Activated gamma-delta T cell treated with anti-CD3 and anti-CD28 coated beads, Interleukin-2, amount 50 U/mL, for 16 hours (primary cell): ENCODE results near the gene LUZP1.

ENCODE experiments used
- DNase-seq: peaks from one replicate; pipeline ENCODE4 v3.0.0-alpha.2; 2020; ENCODE audit warnings: low read depth

The LUZP1 gene

DNA sequence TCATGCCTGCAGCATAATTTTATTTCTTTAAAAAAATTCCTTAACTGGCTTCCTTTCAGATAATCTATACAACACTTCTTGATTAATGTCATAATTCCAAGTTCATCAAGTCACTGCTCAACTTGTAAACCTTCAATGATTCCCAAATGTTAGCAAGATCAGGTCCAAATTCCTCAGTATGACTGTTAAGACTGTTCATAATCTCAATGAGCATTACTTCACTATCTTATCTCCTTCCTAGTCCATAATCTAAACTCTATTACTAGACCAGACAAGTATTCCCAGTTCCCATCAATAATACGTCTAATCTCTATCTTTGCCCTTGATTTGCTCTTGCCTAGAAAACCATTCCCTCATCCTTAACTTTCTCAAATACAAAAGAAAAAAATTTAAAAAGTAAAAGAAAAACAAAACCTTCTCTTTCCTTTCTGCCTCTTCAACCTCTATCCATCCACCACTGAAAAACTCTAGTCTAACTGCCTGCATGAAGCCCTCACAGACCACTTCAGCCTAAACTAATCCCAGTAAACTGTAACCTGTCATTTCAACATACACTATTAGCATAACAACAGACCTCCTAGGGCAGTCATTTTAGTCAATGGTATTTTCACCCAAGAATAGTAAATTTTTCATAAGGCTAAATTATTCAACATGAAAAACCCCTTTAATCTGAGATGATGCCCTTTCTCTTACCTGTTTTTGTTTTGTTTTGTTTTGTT, 15.5 kb downstream of the LUZP1 start:
- no peak for DNase-seq

- no peak for DNase-seq
Measured at GRCh38 chr1:23150742-23151141, 17.9 kb downstream of the LUZP1 start.

DNA sequence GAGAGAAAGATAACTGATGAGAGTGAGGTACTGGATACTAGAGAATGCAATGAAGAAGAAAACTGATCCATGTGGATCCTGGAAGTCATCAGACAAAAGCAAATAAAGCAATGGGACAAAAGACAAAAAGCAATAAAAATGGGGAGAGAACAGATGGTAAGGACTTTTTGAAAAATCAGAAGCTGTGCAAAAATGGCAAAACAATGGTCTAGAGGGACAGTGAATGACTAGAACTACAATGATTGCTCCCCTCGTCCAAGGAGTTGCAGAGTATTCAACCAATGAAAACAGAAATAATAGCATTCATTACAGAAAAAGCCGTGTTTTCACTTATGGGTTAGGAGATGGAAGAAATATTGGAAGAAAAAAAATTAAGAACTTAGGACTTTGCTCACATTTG, 18.5 kb downstream of the LUZP1 start:
- DNase-seq: no peak

DNA sequence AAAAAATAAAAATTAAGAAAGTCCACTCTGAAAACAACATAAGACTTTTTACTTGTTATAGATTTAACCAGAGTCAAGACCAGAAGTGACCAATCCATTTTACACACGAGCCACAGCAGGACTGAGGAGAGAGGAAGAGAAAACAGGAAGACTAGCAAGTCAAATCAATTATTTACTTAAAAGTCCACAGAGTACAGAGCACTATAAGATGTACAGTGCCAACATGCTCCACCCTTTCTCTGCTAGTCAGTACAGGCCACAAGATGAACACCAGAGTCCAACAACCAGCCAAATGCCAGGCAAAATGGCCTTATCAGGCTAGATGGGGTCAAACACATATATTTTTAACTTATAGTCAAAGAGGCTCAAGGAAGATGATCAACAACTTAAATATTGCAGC, 19.5 kb downstream of the LUZP1 start:
- DNase-seq: no peak

GRCh38 chr1:23148084-23148483, 20.6 kb downstream of the LUZP1 start:
- DNase-seq: no peak

- no peak for DNase-seq
Measured at GRCh38 chr1:23140940-23141596, 27.6 kb downstream of the LUZP1 start.

GRCh38 chr1:23135268-23135667, 33.4 kb downstream of the LUZP1 start:
- DNase-seq: no peak

DNA sequence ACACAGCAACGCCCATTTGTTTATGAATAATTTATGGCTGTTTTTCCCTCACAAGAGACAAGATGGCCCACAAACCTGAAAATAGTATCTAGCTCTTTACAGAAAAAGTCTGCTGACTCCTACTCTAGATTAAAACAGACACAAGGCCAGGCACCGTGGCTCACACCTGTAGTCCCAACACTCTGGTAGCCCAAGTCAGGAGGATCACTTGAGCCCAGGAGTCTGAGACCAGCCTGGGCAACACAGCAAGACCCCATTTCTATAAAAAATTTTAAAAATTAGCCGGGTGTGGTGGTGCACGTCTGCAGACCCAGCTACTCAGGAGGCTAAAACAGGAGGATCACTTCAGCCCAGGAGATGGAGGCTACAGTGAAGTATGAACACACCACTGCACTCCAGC, 34.6 kb downstream of the LUZP1 start:
- DNase-seq: no peak

DNA sequence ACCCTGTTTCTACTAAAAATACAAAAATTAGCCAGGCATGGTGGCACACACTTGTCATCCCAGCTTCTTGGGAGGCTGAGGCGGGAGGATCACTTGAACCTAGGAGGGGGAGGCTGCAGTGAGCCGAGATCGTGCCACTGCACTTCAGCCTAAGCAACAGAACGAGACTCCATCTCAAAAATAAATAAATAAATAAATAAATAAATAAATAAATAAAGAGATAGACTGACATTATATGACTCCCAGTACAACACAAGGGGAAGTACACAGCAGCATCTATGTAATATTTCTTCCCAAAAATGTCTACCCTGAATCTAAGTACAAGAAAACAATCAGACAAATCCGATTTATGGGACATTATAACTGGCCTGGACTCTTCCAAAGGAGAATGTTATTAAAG, 35.1 kb downstream of the LUZP1 start:
- DNase-seq: no peak

- no peak for DNase-seq
Measured at GRCh38 chr1:23132033-23132432, 36.6 kb downstream of the LUZP1 start.

DNA sequence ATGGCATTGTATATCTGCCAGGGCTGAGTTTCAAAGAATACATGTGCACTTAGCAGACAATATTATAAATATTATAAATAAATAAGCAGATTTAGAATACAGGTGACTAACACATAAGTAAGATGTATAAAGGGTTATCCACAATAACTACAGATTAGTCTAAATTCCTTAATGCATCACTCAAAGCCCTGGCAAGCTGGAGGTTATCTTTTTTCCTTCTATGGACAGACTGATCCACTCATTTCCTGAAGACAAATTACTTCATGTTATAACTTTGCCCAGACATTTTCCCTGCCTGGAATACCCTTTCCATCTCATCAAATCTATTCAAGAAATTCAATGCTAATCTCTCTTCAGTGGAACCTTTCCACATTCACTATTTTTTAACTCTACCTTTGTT, 38.8 kb downstream of the LUZP1 start:
- no peak for DNase-seq

DNA sequence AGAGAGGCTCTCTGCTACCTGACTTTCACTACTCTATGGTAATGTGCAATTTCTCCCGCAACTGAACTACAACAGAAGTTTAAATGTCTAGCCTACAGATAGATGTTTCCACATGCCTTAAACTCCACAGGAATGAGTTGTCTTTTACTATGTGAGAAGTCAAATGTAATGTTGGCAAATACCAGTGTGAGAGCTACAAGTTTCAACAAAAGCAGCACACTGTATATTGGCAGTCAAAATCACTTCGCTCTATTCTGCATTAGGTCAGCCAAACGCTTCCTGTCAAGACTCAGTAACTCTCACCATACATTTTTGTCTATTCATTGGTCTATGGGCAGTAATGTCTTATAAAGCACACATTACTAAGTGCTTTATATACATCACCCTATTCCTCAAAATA, 41.9 kb downstream of the LUZP1 start:
- DNase-seq: no peak

DNA sequence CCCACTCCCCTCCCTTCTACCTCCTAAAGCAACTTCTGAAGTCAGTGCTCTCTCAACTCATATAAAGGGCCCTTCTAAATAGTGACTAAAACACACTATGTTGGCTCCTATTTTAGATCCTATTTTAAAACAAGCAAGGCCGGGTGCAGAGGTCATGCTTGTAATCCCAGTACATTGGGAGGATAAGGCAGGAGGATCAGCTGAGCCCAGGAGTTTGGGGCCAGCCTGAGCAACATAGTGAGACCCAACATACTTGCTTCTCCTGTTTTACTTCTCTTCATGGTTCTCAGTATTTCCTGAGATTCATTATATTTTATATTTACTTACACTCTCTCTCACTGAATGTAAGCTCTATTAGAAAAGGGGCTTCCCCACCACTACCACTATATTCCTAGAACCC, 42.5 kb downstream of the LUZP1 start:
- no peak for DNase-seq

GRCh38 chr1:23125489-23125888, 43.2 kb downstream of the LUZP1 start:
- DNase-seq: no peak

GRCh38 chr1:23124259-23125026, 44.2 kb downstream of the LUZP1 start:
- no peak for DNase-seq

GRCh38 chr1:23123528-23123927, 45.1 kb downstream of the LUZP1 start:
- no peak for DNase-seq

DNA sequence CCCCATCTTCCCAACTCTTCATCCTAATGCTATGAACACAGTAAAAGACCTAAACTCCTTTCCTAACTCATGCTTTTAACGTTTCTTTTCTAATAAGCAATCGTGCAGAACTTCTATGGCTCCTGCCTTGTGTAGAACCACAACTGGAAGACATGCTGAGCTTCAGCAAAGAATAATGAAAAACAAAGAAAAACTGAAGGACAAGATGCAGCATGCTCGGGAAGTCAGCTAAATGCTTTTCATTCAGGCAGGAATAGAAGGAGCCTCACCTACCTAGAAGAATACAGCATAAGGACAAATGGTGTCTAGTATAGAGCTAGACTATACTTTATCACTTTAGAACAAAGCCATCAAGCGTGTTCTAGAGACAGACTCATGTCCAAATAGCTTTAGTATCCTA, 45.9 kb downstream of the LUZP1 start:
- DNase-seq: no peak

DNA sequence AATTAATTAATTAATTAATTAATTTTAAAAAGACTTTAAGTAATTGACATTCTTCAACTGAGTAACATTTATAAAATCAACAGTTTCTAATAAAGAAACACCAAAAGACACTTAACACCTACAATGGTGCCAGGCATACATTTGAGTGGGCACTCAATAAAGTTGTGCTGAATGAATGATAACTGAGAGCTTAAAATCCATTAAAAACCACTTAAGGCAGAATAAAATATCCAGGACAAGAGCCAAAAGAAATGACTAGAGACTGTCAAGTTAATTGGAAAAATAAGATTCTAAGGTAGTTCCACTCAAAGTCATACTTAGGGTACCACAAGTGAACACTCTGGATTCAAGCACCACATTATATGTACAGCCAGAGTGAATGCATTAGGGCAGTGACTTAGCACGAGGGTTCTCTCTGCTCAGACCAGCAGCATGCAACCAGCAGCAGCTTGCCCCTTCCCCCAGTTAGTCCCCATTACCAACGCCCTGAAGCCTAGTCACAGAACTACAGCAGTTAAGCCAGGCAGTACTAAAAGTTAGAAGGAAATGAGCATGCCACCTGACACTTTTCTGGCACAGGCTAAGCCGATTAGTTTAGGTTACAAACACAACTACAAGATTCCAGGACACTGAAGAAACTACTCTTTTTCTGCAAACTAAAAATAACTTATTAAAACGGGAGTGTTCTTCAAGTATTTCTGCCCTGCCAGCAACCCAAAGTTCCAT, 46.5 kb downstream of the LUZP1 start:
- no peak for DNase-seq

DNA sequence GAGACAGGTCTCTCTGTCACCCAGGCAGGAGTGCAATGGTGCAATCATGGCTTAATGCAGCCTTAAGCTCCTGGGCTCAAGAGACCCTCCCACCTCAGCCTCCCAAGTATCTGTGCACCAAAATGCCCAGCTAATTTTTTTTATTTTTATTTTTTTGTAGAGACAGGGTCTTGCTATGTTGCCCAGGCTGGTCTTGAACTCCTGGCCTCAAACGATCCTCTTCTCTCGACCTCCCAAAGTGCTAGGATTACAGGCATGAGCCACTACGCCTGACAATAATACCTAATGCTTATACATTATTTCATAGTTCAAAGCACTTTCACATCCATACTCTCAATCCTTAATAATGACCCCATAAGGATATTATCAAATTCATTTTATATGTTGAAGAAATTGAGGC, 48.3 kb downstream of the LUZP1 start:
- no peak for DNase-seq

DNA sequence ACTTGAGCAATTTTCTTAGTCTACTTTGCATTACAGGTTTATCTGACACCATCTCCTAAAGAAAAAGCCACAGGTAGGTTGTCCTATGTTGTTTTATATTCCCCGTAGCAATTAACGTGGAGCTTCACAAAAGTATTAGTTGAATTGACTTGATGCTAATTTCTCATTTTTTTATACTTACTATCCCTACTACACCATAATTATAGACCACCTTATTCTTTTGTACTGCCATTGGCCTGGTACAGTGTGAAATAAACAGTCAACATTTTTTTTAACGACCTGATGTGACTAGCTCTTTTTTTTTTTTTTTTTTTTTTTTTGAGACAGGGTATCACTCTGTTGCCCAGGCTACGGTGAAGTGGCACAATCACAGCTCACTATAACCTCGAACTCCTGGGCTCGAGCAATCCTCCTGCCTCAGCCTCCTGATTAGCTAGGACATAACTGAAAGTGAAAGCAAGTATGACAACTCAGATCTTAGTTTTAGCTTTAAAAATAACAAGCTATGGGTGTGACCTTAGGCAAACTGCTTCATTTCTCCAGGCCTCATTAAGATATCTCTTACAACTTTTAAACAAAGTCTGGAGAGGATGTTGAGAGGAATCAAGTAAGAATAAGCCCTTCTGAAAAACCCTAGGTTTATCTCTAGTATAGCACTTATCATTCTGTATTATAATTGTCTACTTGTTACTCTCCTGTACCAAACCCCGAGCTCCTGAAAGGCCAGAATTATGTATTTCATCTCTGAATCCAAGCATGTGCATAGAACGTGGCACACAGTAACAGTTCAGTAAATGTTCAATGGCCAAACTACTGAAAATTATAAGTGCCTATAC, 49.5 kb downstream of the LUZP1 start:
- DNase-seq: no peak

GRCh38 chr1:23118407-23118806, 50.2 kb downstream of the LUZP1 start:
- no peak for DNase-seq
